ENCODE data around the gene FBP1.

Gene FBP1

DNA sequence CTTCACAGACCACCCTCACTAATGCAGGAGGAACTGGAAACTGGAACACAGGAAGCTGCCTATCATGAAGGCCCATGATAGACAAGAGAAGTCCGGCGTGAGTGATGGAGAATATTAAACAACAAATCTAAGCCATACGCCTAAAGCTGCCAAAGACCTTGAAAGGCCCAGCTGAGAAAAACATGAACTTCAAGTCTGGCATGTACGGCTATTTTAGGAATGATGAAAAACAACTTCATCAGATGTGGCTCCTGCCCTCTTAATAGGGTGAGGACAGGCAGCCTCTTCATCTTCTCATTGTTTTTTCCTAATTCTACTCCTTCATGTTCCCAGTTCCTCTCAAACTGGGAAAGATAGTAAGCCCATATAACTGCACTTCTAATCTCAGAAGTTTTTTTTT is 20.3 kb downstream of the FBP1 start:
- Histone ChIP-seq H3K9me3 (ENCODE audit: insufficient read depth, low read length) (no peaks in the 10 kb centered on the region), H3K9ac (ENCODE audit: insufficient read length, low read depth) (no peak overlapping the region), H3K27me3 (ENCODE audit: insufficient read depth, insufficient read length) (no peaks in the 10 kb centered on the region), H3K4me1 (ENCODE audit: insufficient read depth, insufficient read length) (no peaks in the 10 kb centered on the region), H3K4me3 (ENCODE audit: insufficient read length, low read depth) (no peak overlapping the region), H3K36me3 (ENCODE audit: insufficient read depth, insufficient read length, low read length) (no peaks in the 10 kb centered on the region)
- DNase-seq (ENCODE audit: low read depth, low spot score), result no peak
- TF ChIP-seq ZNF274 (IDR thresholded peaks at IDR 0.05; ENCODE audit: low read depth, low read length) (no peak), SUZ12 (IDR thresholded peaks at IDR 0.05; ENCODE audit: extremely low read depth, insufficient read depth, insufficient read length) (no peak), YY1 (IDR thresholded peaks at IDR 0.05; ENCODE audit: insufficient read depth, insufficient read length) (no peak)

- TF ChIP-seq YY1 (IDR thresholded peaks at IDR 0.05; ENCODE audit: insufficient read depth, insufficient read length) (no peak), ZNF274 (IDR thresholded peaks at IDR 0.05; ENCODE audit: low read depth, low read length) (no peak), SUZ12 (IDR thresholded peaks at IDR 0.05; ENCODE audit: extremely low read depth, insufficient read depth, insufficient read length) (no peak)
- no peaks in the 10 kb centered on the region for H3K4me1 ChIP-seq (ENCODE audit: insufficient read depth, insufficient read length)
- no peak overlapping the region for H3K4me3 ChIP-seq (ENCODE audit: insufficient read length, low read depth)
- H3K9ac ChIP-seq (ENCODE audit: insufficient read length, low read depth), result no peak overlapping the region
- H3K36me3 ChIP-seq (ENCODE audit: insufficient read depth, insufficient read length, low read length), result no peaks in the 10 kb centered on the region
- no peaks in the 10 kb centered on the region for H3K27me3 ChIP-seq (ENCODE audit: insufficient read depth, insufficient read length)
- no peak for DNase-seq (ENCODE audit: low read depth, low spot score)
- no peaks in the 10 kb centered on the region for H3K9me3 ChIP-seq (ENCODE audit: insufficient read depth, low read length)
Measured at GRCh38 chr9:94613003-94613402, 26.3 kb downstream of the FBP1 start.

DNA sequence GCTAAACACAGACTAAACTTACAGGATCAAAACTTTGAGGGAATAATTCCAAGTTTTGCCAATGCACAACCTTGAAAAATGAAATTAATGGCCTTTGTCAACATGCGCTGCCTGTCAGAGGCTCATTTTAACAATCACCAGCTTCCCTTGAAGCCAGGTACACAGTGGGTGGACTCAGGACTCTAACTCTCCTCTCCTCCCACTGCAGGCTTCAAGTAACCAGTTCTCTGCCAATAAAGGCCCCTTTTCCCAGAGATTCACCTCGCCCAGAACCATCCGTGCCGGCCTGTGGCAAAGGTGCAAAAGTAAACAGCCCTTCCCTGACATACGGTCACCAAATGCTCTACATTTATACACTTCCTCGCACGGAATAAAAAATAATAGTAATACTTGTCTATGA is 27.2 kb downstream of the FBP1 start:
- no peaks in the 10 kb centered on the region for H3K9me3 ChIP-seq (ENCODE audit: insufficient read depth, low read length)

DNA sequence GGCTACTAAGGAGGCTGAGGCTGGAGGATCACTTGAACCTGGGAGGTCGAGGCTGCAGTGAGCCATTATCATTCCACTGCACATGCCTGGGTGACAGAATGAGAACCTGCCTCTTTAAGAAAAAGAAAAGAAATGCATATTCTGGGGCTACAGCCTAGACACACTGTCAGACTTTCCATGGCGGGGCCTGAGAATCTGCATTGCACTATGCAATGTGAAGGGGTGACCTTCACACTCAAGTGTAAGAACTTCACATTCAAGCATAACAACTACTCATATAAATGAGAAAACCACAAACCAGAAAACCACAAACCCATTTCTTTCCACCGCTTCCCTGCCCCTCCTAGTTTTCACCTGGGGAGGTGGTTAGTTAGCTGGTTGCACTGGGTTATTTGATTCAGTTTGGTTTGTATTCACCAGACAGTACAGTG is 27.7 kb downstream of the FBP1 start:
- TF ChIP-seq YY1 (IDR thresholded peaks at IDR 0.05; ENCODE audit: insufficient read depth, insufficient read length) (no peak), ZNF274 (IDR thresholded peaks at IDR 0.05; ENCODE audit: low read depth, low read length) (no peak), SUZ12 (IDR thresholded peaks at IDR 0.05; ENCODE audit: extremely low read depth, insufficient read depth, insufficient read length) (no peak)
- H3K9me3 ChIP-seq (ENCODE audit: insufficient read depth, low read length), result no peaks in the 10 kb centered on the region
- peaks cover 4% of the 10 kb centered on the region for H3K4me1 ChIP-seq (ENCODE audit: insufficient read depth, insufficient read length)
- H3K9ac ChIP-seq (ENCODE audit: insufficient read length, low read depth), result no peak overlapping the region
- DNase-seq (ENCODE audit: low read depth, low spot score), result no peak
- peaks cover 4% of the 10 kb centered on the region for H3K27me3 ChIP-seq (ENCODE audit: insufficient read depth, insufficient read length)
- H3K36me3 ChIP-seq (ENCODE audit: insufficient read depth, insufficient read length, low read length), result no peaks in the 10 kb centered on the region
- H3K4me3 ChIP-seq (ENCODE audit: insufficient read length, low read depth), result no peak overlapping the region

More for the DNA sequence above, 27.2 kb downstream of the FBP1 start:
- Histone ChIP-seq H3K4me3 (ENCODE audit: insufficient read length, low read depth) (no peak overlapping the region), H3K4me1 (ENCODE audit: insufficient read depth, insufficient read length) (peaks cover 4% of the 10 kb centered on the region), H3K36me3 (ENCODE audit: insufficient read depth, insufficient read length, low read length) (no peaks in the 10 kb centered on the region), H3K9ac (ENCODE audit: insufficient read length, low read depth) (no peak overlapping the region), H3K27me3 (ENCODE audit: insufficient read depth, insufficient read length) (no peaks in the 10 kb centered on the region)
- TF ChIP-seq YY1 (IDR thresholded peaks at IDR 0.05; ENCODE audit: insufficient read depth, insufficient read length), result no peak
- no peak for TF ChIP-seq SUZ12 (IDR thresholded peaks at IDR 0.05; ENCODE audit: extremely low read depth, insufficient read depth, insufficient read length)
- DNase-seq (ENCODE audit: low read depth, low spot score), result no peak

GRCh38 chr9:94610181-94610606 is 29.1 kb downstream of the FBP1 start:
- H3K4me1 ChIP-seq (ENCODE audit: insufficient read depth, insufficient read length), result peaks cover 4% of the 10 kb centered on the region
- DNase-seq (ENCODE audit: low read depth, low spot score), result no peak

GRCh38 chr9:94607423-94607691 is 32.0 kb downstream of the FBP1 start:
- H3K4me3 ChIP-seq (ENCODE audit: insufficient read length, low read depth), result no peak overlapping the region
- no peaks in the 10 kb centered on the region for H3K9me3 ChIP-seq (ENCODE audit: insufficient read depth, low read length)
- H3K27me3 ChIP-seq (ENCODE audit: insufficient read depth, insufficient read length), result peaks cover 13% of the 10 kb centered on the region
- no peak for DNase-seq (ENCODE audit: low read depth, low spot score)
- no peak for TF ChIP-seq ZNF274 (IDR thresholded peaks at IDR 0.05; ENCODE audit: low read depth, low read length)
- TF ChIP-seq YY1 (IDR thresholded peaks at IDR 0.05; ENCODE audit: insufficient read depth, insufficient read length), result no peak
- TF ChIP-seq SUZ12 (IDR thresholded peaks at IDR 0.05; ENCODE audit: extremely low read depth, insufficient read depth, insufficient read length), result no peak
- no peak overlapping the region for H3K9ac ChIP-seq (ENCODE audit: insufficient read length, low read depth)
- peaks cover 6% of the 10 kb centered on the region for H3K4me1 ChIP-seq (ENCODE audit: insufficient read depth, insufficient read length)
- no peaks in the 10 kb centered on the region for H3K36me3 ChIP-seq (ENCODE audit: insufficient read depth, insufficient read length, low read length)

More at GRCh38 chr9:94610181-94610606, 29.1 kb downstream of the FBP1 start:
- Histone ChIP-seq H3K27me3 (ENCODE audit: insufficient read depth, insufficient read length) (peaks cover 13% of the 10 kb centered on the region), H3K9me3 (ENCODE audit: insufficient read depth, low read length) (no peaks in the 10 kb centered on the region), H3K9ac (ENCODE audit: insufficient read length, low read depth) (no peak overlapping the region), H3K4me3 (ENCODE audit: insufficient read length, low read depth) (no peak overlapping the region), H3K36me3 (ENCODE audit: insufficient read depth, insufficient read length, low read length) (no peaks in the 10 kb centered on the region)
- TF ChIP-seq YY1 (IDR thresholded peaks at IDR 0.05; ENCODE audit: insufficient read depth, insufficient read length) (no peak), SUZ12 (IDR thresholded peaks at IDR 0.05; ENCODE audit: extremely low read depth, insufficient read depth, insufficient read length) (no peak), ZNF274 (IDR thresholded peaks at IDR 0.05; ENCODE audit: low read depth, low read length) (no peak)

DNA sequence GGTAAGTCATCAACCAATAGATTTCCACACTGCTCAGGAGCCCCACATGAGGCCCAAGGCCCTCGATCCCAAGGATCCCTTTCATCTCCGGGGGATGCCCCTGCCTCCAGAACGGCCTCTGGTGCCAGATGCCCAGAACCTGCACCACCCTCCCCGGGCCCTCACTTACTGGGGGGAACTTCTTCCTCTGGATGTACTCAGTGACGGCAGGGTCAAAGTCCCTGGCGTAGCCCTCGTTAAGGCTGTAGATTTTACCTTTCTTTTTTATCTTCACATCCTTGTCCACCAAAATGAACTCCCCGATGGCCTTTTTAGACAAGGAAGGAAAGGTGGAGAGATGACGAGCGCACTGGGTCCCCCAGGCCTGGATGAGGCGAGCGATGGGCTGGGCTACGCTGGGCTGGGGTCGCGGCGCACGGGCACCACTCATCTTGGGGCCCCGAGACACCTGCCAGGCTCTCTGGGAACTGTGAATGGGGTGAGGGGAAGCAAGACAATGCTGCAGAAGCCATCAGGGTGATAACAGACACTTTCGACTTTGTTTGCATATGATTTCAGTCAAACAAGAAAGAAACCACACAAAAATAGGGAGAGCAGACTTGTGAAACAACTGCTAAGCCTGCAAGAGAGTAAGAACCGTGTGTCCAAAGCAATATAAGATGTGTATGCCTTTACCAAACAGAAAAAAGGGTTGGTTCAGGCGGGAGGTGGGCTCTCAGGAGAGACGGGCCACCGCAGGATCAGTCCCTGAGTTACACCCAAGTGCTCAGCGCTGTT is 32.5 kb downstream of the FBP1 start:
- TF ChIP-seq SUZ12 (IDR thresholded peaks at IDR 0.05; ENCODE audit: extremely low read depth, insufficient read depth, insufficient read length) (no peak), ZNF274 (IDR thresholded peaks at IDR 0.05; ENCODE audit: low read depth, low read length) (no peak), YY1 (IDR thresholded peaks at IDR 0.05; ENCODE audit: insufficient read depth, insufficient read length) (no peak)
- DNase-seq (ENCODE audit: low read depth, low spot score), result no peak
- H3K36me3 ChIP-seq (ENCODE audit: insufficient read depth, insufficient read length, low read length), result no peaks in the 10 kb centered on the region
- peaks cover 6% of the 10 kb centered on the region for H3K4me1 ChIP-seq (ENCODE audit: insufficient read depth, insufficient read length)
- H3K4me3 ChIP-seq (ENCODE audit: insufficient read length, low read depth), result no peak overlapping the region
- no peaks in the 10 kb centered on the region for H3K9me3 ChIP-seq (ENCODE audit: insufficient read depth, low read length)
- H3K9ac ChIP-seq (ENCODE audit: insufficient read length, low read depth), result no peak overlapping the region
- H3K27me3 ChIP-seq (ENCODE audit: insufficient read depth, insufficient read length), result peaks cover 13% of the 10 kb centered on the region

All from NT2/D1 (cell line).